Osteocyte (in vitro differentiated cells): ENCODE data around the gene GALE. TPM values are rescaled to one million over a fixed set of nuclear protein-coding genes. Genes with fewer than 3 reads are reported as not detected.

ENCODE experiments used
- DNase-seq: peaks from one replicate; pipeline ENCODE4 v3.0.0; 2021; ENCODE audit warnings: mixed read lengths; ENCODE audit not compliant: unreplicated experiment; ENCODE audit errors: extremely low spot score
- H3K27ac Mint-ChIP-seq: one replicate; pipeline ENCODE4 v1.8.0; 2021; ENCODE audit warnings: mild to moderate bottlenecking, mixed read lengths; ENCODE audit not compliant: unreplicated experiment
- H3K27me3 Mint-ChIP-seq: one replicate; pipeline ENCODE4 v1.8.0; 2021; ENCODE audit warnings: mixed read lengths; ENCODE audit not compliant: unreplicated experiment
- H3K36me3 Mint-ChIP-seq: one replicate; pipeline ENCODE4 v1.8.0; 2021; ENCODE audit warnings: mixed read lengths; ENCODE audit not compliant: unreplicated experiment
- H3K4me1 Mint-ChIP-seq: one replicate; pipeline ENCODE4 v1.8.0; 2021; ENCODE audit warnings: mixed read lengths; ENCODE audit not compliant: unreplicated experiment
- H3K4me3 Mint-ChIP-seq: one replicate; pipeline ENCODE4 v1.8.0; 2021; ENCODE audit warnings: mild to moderate bottlenecking, moderate library complexity, mixed read lengths; ENCODE audit not compliant: unreplicated experiment
- H3K9me3 Mint-ChIP-seq: one replicate; pipeline ENCODE4 v1.8.0; 2021; ENCODE audit warnings: mixed read lengths; ENCODE audit not compliant: unreplicated experiment
- CTCF ChIP-seq: fragments of 200-600 bp; sonication (generic); IDR thresholded peaks from 2 replicates; pipeline ENCODE4 v1.5.0; 2021; ENCODE audit warnings: antibody characterized with exemption, mild to moderate bottlenecking, moderate library complexity
- total RNA-seq: library from RNA; stranded (reverse); gene quantifications from 2 replicates; pipeline ENCODE4 v1.2.1, GENCODE V29; 2021

The GALE gene
- total RNA-seq, 1 donor from 2014 or later = 17.5 TPM

GRCh38 chr1:23825762-23826522 lies 25.4 kb upstream of the GALE start:
- no peak for DNase-seq
- no peaks in the 10 kb centered on the region for H3K36me3 Mint-ChIP-seq
- H3K27ac Mint-ChIP-seq = peak overlapping the region; percentile 98
- H3K4me1 Mint-ChIP-seq = peaks cover 18% of the 10 kb centered on the region
- H3K27me3 Mint-ChIP-seq = no peaks in the 10 kb centered on the region
- TF ChIP-seq CTCF = no peak
- no peaks in the 10 kb centered on the region for H3K9me3 Mint-ChIP-seq
- H3K4me3 Mint-ChIP-seq = peak overlapping the region; percentile 96

GRCh38 chr1:23825076-23825761 lies 24.7 kb upstream of the GALE start, which contains the start of gene HMGCL:
Gene HMGCL (minus strand): TSS chr1:23825429. CDS start chr1:23825415, 14 bp downstream.
- no peak for TF ChIP-seq CTCF
- peaks cover 3% of the 10 kb centered on the region for H3K36me3 Mint-ChIP-seq

GRCh38 chr1:23824711-23825075 lies 24.1 kb upstream of the GALE start:
- Mint-ChIP-seq H3K27me3 (no peaks in the 10 kb centered on the region), H3K9me3 (no peaks in the 10 kb centered on the region), H3K27ac (peak overlapping the region; percentile 98), H3K4me3 (peak overlapping the region; percentile 96), H3K4me1 (peaks cover 18% of the 10 kb centered on the region), H3K36me3 (peaks cover 4% of the 10 kb centered on the region)
- no peak for DNase-seq
- TF ChIP-seq CTCF = no peak

More at GRCh38 chr1:23825076-23825761, 24.7 kb upstream of the GALE start, which contains the start of gene HMGCL:
- peak within 1 kb of the TSS; percentile 96 for H3K4me3 Mint-ChIP-seq
- DNase-seq = peak; percentile 96
- peaks cover 18% of the 10 kb centered on the region for H3K4me1 Mint-ChIP-seq
- no peaks in the 10 kb centered on the region for H3K9me3 Mint-ChIP-seq
- H3K27ac Mint-ChIP-seq = peak within 1 kb of the TSS; percentile 98
- no peaks in the 10 kb centered on the region for H3K27me3 Mint-ChIP-seq

- H3K4me1 Mint-ChIP-seq = peaks cover 18% of the 10 kb centered on the region
- peaks cover 4% of the 10 kb centered on the region for H3K36me3 Mint-ChIP-seq
- no peak for TF ChIP-seq CTCF
- no peaks in the 10 kb centered on the region for H3K27me3 Mint-ChIP-seq
- no peak for DNase-seq
- no peak overlapping the region for H3K27ac Mint-ChIP-seq
- peak overlapping the region; percentile 96 for H3K4me3 Mint-ChIP-seq
- H3K9me3 Mint-ChIP-seq = no peaks in the 10 kb centered on the region
Observed at GRCh38 chr1:23823767-23824166, 23.2 kb upstream of the GALE start.

- Mint-ChIP-seq H3K36me3 (peaks cover 29% of the 10 kb centered on the region), H3K27ac (no peak overlapping the region), H3K4me3 (no peak overlapping the region), H3K27me3 (no peaks in the 10 kb centered on the region), H3K9me3 (no peaks in the 10 kb centered on the region), H3K4me1 (no peaks in the 10 kb centered on the region)
- no peak for TF ChIP-seq CTCF
- DNase-seq = no peak
Observed at GRCh38 chr1:23817633-23818032, 17.1 kb upstream of the GALE start.
